ENCODE measurements around the gene UBE2F.
"Not testable (repeated sequence)": the region's sequence is repeated elsewhere in the genome, so short reads cannot be mapped to it uniquely, and the experiment has no call there.

Gene UBE2F

DNA sequence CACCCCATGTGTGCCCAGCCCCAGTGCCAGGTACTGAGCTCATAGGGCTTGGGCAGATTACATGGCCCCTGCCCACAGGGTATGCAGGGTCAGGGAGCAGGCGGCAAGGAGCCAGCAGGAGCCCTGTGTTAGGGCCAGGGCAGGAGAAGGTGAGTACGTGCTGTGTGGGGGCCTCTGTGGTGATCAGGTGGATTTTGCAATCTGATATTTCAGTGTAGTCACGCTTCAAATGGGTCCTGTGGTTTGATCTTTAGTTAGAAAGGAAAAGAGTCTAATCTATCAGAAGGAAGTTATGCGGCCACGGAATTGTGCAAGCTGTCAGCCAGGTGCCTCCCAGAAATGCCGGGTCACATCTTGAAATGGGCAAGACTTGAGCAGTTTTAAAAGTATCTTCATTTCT lies 13.9 kb downstream of the UBE2F start:
- no peak for DNase-seq

DNA sequence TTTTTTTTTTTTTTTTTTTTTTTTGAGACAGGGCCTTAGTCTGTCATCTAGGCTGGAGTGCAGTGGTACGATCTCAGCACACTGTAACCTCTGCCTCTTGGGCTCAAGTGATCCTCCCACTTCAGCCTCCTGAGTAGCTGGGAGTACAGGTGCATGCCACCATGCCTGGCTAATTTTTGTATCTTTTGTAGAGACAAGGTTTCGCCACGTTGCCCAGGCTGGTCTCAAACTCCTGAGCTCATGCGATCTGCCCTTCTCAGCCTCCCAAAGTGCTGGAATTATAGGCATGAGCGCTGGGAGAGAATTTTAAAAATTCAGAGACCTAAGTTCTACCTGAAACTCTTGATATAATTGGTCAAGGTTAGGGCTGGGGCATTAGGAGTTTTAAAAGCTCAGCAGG lies 14.8 kb downstream of the UBE2F start:
- DNase-seq = not testable (repeated sequence)

DNA sequence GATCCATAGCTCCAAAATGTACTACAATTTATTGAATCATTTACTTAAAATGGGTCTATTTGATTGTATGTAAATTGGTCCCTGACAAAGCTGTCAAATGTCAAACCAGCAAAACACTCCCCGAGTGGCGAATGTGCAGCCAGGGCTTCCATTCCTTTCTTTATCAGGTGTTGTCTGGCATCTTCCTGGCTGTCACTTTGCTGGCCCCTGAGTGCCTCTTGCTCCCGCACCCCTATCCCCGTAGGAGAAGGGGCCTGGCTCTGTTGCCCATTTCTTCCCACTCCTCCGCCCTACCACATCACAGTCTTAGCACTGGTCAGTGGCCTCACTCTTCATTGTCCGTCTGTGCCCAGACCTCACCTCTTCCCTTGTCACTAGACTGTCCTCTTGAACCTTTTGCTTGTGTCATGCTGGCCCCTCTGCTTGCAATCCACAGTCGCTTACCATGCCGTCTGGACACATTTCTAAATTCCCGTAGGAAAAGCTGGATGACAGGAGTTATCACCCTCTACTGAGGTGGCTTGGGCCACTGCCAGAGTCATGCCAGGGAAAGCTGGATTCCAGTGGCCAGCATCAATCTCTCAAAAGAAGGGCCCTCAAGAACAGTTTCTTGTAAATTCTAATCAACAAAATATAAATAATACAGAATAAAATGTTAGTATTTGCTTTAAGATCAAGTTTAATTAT lies 15.4 kb downstream of the UBE2F start:
- no peak for DNase-seq

DNA sequence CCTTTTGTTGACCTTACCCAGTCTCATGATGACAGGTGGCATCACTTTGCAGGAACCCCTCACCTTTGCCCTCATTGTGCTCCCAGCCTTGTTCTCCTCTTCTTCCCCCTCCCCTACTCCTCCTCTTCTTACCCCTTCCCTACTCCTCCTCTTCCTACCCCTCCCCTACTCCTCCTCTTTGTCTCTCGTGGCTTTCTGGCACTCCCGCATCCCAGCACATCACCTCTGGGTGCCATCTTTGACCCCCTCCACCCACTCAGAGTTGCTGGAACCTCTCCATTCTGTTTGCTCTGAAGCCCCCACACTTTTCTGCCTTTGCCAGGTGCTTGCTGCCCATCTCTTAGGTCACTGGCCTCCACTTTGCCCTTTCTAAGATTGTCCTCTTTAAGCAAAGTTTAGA lies 17.1 kb downstream of the UBE2F start:
- DNase-seq = no peak

DNA sequence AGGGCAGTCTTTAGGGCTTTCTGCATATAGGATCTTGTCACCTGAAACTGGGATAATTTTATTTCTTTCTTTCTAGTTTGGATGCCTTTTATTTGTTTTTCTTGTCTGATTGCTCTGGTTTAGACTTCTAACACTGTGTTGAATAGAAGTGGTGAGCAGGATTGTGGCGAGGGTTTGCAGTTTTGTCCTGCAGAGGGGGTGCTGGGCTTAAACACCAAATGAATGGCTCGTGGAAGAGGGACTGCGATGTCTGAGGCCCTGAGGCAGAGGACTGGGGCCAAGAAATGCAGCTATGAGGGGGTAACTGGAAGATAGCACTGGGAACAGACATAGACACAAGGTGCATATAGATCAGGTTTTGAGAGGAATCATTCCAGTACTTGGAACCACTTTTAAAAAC lies 20.5 kb downstream of the UBE2F start:
- no peak for DNase-seq

DNA sequence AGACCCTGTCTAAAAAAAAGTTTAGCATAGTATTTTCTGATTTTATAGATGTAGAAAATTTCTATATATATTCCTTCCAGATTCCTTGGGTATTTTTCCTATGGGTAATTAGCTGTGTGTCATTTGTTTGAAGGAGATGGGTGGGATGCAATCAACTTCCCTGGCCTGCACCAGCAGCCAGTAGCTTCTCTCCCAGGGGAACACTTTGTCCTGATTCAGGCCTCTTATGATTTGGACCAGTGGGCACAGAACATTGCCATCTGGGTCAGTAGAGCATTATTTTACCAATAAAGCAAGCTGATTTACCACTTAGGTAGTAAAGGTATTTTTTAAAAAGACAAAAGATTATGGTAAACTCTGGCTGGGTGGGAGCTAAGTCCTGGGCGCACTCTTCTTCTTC lies 26.9 kb downstream of the UBE2F start:
- no peak for DNase-seq

DNA sequence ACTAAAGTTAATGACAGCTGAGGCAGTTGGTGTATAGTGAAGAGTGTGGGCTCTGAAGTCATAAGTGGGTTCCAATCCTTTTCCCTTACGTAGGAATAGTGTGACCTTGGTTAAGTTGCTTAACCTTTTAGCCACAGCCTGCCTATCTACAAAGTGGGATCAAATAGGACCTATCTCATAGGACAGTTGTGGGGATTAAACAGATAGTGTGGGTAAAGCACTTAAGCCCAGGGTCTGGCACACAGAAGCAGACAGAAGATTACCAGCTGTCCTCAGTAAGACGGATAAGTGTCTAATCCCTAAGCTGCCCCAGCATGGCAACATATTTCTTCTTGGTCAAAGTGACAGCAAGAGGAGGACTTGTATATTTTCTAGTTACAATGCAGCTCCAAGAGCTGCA lies 28.2 kb downstream of the UBE2F start:
- DNase-seq = no peak

DNA sequence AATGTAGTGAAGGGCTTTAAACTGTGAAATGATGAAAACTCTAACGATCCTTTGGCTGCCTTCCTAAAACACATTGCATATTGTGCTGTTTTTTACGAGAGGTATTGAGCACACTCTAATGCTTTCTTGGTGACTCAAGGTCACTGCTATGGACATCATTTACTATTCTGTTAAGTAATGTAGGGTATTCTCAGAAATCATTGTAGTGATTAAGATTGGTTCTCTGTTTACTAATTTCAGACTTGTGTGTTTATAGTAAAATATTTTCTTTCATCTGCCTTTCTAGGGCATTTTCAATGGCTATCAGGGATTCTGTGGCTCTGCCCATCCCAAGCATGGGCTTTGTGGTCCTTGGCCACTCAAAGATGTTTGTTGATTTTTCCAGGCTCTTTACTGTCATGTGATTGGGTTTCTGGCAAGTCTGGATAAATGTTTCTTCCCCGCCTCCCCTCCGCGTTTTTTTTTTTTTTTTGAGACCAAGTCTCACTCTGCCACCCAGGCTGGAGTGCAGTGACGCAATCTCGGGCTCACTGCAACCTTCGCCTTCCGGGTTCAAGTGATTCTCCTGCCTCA lies 29.3 kb downstream of the UBE2F start:
- no peak for DNase-seq

DNA sequence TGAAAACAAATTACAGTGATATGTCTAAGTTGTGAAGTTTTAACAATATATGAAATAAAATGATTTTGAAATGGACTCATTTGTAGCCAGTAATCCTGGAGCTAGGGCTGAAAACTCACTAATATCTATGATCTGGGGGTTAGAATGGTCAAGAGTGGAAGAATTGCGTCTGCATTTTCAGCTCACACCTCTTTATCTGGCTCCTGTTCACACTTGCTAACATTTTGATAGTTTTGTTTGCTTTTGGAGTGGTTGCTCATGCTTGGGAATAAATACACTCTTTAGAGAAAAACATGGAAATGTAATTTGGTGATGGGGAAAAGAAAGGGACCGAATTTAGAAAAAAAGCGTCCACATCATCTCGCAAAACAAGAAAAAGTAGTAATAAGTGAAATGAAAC lies 30.7 kb downstream of the UBE2F start:
- no peak for DNase-seq

DNA sequence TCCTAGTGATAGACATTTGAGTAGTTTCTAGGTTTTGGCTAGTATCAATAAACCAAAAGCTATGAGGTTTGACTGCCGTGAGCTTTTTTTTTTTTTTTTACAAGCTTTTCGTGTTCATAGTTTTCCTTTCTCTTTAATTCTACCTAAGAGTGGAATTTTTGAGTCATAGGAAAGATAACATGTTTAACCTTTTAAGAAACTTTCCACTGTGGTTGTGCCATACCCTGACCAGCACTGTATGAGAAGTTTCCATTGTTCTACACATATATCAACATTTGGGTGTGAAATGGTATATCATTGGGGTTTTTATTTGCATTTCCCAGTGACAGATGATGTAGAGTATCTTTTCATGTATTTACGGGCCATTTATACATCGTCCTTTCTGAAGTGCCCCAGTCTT lies 31.7 kb downstream of the UBE2F start:
- no peak for DNase-seq

DNA sequence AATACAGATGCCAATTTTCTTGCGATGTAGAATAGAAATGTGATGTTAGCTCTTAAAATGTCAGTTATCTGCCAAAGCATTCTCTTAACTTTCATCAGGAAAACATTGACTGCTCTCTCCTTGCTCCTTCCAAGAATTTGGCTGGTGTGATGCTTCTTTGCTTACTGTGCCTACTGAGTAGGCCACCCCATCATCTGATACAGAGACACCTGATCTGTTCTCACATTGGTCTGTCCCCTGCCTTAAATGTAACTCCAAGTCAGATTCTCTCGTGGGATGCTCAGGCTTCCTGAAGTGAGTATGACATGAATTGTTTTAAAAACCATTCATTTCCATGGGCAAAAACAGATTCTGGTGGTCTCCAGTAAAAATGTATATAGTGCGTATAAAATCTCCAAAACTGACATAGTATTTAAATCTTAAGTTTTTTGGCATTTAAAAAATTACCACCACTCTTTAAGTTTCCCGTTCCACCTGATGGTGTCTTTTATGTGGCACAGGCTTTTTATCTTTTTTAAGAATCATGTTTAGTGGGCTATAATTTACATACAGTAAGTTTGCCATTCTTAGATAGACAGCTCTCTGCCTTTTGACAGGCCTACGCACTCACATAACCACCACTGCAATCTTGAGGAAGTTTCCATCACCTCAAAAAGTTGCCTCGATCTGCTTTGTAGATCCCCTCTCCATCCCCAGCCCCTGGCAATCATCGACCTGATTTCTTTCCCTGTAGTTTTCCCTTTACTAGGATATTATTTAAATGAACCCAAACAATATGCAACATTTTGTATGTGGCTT lies 36.6 kb downstream of the UBE2F start:
- no peak for DNase-seq

DNA sequence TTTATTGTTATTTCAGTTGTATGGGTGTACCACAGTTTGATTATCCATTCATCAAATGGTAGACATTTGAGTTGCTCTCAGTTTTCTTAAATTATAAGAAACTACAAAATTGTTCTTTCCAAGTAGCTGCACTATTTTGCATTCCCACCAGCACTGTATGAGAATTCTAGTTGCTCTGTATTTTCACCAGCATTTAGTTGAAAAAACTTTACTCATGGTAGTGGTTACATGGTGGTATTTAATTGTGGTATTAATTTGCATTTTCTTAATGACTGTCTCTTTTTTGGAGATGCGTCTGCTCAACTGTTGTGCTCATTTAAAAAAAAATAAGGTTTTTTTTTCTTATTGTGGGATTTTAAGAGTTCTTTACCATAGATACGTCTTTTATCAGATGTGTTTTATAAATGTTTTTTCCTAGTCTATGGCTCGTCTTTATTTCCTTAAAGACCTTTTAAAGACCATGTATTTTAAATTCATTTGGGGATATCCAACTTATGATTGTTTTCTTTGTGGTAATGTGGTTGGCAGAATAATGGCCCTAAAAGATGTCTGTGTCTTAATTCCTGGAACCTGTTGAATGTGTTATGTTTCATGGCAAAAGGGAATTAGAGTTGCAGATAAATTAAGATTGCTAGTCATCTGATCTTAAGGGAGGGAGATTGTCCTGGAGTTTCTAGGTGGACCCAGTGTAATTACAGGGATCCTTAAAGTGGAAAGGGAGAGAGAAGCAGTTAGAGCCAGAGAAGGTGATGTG lies 37.4 kb downstream of the UBE2F start:
- DNase-seq = no peak

DNA sequence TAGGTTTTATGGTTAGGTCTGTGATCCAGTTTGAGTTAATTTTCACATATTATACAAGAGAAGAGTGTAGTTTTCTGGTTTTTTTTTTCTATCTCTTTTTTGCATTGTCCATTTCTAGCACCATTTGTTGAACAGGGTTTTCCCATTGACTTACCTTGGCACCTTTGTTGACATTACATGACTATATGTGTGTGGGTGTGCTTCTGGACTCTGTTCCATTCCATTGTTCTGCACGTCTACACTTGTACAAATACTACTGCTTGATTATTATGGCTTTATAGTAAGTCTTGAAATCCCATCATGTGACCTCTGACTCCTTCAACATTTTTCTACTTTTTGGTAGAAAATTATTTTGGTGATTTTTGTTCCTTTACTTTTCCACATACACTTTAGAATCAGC lies 38.7 kb downstream of the UBE2F start:
- DNase-seq = no peak

DNA sequence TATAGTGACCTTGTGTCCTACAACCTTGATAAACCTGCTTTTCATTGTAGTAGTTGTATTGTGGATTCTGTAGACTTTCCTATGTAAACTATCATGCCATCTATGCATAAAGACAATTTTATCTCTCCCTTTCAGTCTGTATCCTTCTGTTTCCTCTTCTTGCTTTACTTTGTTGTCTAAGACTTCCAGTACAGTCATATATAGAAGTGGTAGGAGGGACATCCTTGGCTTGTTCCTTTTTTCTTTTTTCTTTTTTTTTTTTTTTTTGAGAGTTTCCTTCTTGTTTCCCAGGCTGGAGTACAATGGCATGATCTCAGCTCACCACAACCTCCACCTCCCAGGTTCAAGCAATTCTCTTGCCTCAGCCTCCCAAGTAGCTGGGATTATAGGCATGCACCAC lies 39.7 kb downstream of the UBE2F start:
- DNase-seq = no peak

DNA sequence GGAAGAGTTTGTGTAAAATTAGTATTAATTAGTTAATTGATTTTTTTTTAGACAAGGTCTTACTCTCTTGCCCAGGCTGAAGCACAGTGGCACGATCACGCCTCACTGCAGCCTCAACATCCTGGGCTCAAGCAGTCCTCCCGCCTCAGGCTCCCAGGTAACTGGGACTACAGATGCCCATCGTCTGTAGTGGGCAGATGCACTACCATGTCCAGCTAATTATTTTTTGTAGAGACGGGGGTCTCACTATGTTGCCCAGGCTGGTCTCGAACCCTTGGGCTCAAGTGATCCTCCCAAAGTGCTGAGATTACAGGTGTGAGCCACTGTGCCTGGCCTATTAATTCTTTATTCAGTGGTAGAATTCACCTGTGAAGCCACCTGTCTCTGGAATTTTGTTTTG lies 41.1 kb downstream of the UBE2F start:
- no peak for DNase-seq

DNA sequence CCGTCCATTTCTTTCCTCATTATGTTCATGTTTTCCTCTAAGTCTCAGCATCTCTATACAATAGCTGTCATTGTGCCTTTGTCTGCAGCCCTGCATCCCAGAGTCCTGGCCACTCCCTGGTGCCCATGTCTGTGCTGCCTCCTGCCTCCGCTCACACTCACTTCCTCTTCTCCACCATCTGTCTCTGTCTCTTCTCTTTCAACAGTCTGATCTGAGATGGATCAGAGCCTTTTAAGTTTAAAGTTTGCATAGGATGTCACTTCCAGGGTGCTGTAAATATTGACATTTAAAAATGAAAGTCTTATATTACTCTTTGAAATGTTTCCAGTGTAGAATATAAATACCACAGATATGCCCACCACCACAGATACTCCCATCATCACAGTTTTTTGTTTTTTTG lies 42.7 kb downstream of the UBE2F start:
- DNase-seq = no peak

DNA sequence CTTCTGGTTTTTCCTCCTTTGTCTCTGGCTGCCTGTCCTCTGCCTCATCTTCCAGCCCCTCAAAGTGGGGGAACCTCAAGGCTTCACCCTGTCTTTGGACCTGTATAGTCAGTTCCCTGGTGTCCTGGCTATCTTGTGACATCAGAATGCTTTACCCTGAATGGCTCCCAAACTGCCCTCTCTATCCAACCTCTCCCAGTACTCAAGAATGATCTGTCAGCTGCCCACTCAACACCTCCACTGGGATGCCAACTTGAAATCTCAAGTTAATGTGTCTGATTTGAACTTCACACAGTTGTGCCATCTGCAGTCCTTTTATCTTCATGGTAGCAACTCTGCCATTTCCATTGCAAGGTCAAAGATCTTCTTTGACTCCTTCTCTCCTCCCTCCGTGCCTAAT lies 43.8 kb downstream of the UBE2F start:
- no peak for DNase-seq

DNA sequence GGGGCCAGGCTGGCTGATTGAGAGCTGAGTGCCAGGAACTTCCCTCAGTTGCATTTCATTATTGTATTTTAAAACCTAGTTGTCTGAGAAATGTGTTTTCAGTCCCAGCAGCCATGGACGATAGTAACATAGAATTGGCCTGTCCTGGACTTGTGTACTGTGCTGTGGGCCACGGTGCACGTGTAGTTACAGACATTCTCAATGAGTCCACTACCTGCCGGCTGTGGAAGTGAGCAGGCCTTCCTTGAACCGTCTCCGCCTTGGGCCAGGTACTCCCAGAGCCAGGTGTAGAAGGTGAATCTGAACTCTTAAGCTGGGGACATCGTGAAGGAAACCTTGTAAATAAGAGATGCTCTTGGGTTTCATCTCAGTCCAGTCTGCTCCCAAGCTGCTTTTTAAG lies 47.0 kb downstream of the UBE2F start:
- no peak for DNase-seq

DNA sequence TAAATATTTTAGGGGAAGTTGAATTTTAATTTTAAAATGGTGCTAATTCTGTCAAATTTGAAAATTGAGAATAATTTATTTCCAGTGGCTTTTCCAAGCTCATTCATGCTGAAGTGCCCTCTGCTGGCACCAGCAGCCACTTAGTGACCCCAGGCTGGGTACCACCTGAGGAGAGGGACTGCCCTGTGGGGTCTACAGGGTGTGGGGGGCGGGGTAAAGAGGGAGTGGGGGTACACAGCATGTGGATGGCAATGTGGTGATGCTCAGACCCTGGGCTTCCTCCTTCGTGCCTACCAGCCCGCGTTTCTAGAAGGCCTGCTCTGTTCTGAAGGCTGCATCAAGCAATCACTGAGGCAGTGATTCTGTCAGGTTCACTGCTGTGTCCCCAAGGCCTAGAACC lies 48.9 kb downstream of the UBE2F start:
- no peak for DNase-seq

DNA sequence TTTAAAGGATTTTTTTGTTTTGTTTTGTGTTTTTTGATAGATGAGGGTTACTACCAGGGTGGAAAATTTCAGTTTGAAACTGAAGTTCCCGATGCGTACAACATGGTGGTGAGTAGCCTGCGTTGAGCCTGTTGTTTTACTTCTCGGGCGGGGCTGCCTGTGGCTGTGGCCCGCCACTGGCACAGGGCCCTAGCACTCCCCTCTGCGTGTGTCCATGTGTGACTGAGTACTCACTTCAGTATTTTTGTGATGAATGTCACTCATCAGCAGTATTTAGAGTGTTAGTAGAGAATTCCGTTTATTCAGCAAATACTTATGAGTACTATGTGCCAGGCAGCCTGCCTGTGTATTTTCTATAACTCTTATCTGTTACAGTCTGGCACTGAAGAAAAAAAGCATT lies 49.7 kb downstream of the UBE2F start:
- no peak for DNase-seq

DNA sequence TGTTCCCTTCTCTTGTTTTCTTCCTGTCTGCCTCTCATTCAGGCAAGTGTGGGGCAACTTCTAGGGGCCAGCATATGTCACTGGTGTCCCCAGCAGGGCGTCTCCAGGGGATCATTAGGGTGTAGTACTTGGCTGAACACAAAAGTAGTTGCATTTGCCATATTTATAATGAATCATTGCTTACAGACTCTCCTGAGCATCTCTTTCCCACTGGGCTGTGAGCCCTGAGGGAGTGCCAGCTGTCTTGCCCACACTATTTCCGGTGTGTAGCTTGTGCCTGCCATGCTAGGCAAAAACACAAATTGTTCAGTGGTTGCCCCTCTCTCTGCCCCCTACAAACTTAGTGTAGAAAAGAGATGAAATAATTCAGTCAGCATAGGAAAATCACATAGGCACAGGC lies 53.1 kb downstream of the UBE2F start:
- no peak for DNase-seq

DNA sequence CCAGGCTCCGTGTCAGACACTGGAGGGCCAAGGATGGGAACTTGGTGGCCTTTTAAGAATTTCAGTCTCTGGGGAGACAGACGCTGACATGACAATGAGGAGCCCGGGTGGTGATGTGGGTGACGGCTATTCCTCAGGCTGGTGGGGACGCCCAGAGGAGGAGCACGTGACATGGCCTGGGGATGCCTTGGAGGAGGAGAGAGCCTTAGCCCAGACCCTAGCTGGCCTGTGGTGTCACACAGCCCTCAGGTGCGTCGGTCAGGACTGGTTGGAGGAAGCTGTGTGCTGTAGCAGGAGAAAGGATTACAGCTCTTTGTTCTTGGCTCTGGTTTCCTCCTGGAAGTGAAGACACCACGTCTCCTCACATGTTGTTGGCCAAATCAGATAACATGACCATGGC lies 54.0 kb downstream of the UBE2F start:
- DNase-seq = no peak

DNA sequence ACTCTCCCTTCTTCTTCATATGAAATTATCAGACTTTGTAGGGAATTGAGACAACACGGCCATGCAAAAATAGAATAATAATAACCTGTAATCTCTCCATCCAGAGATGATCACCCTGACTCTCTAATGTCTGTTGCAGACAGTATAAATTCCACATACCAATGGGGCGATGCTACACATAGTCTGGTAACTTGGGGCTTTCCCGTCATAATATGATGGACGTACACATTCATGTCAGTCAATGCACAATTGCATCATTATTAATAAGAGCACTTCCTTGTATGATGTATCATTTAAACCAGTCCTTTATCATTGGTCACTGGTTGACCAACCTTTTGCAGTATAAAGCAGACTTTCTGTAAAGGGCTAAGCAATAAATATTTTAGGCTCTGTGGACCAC lies 54.5 kb downstream of the UBE2F start:
- DNase-seq = no peak

Measured in RPMI8226 (cell line).